HG03442 (cell line): Measurements from ENCODE around the gene ALAD.
"Not testable (repeated sequence)": the region's sequence is repeated elsewhere in the genome, so short reads cannot be mapped to it uniquely, and the experiment has no call there.

Experiments
- ATAC-seq: cut with Tn5 transposase; IDR thresholded peaks from one replicate; pipeline ENCODE4 v1.9.1; 2021; ENCODE audit warnings: mild to moderate bottlenecking, moderate library complexity; ENCODE audit not compliant: unreplicated experiment

ALAD gene

DNA sequence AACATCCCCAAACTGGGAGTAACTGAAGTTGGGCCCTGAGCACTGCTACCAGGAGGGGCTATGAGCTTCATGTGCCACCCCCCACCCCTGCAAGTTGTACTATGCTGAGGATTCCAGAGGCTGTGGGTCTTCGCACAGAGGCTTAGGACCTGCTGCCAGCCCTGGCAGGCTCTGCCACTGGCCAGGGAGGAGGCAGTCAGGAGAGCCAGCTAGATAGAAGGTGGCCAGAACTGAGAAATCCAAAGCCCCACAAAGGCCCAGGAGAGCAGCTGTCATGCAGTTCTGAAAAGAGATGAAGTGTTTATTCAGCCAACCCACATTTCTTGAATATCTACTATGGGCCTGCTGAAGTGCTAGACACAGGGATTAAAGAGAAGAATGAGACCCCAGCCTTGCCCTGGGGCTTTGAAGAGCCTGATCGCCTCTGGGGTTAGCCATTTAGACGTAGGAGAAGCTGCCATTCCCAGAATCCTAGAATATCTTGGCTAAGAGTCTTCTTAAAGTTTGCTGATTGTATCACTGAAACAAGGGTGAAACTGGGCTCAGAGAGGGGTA is 1.4 kb downstream of the ALAD start:
- ATAC-seq: no peak

- ATAC-seq: no peak
Observed at GRCh38 chr9:113398796-113399195, 2.3 kb downstream of the ALAD start.

DNA sequence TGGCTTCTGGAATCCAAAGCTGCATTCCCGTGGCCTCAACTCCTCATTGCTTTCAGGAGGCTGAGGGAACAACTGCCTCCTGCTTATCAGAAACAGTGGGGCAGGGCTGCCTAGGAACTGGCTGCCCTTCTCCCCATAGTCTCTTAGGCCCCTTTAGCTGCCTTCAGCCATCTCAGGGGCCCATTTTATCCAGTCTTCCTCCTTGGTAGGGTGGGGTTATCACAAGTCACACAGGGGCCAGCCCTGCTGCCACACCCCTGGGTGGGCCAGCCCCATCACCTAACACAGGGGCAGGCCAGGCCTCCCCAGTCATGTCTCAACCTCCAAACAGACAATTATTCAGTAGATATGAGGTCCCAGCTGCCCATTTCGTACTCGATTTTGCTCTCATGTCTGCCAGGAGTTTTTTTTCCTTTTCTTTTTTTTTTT is 3.9 kb downstream of the ALAD start:
- no peak for ATAC-seq

- ATAC-seq: no peak
Observed at GRCh38 chr9:113395000-113395861, 5.9 kb downstream of the ALAD start.

DNA sequence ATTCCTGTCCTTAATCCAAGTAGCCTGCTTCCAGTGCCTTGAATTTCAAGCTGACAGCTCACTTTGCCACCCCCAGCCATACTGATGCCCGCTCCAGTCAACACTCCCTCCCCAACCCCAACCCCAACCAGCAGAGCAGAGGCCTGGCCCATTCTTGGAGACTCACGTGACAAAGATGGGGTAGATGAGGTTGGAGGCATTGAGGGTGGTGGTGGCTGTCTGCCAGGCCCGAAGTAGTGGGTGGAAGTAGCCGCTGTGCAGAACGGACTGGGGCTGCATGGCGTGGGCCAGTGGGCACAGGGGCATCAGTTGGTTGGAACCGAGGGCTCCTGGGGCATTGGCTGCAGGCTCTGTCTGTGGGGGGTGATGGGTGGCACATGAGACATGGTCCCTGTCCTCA is 7.8 kb downstream of the ALAD start:
- no peak for ATAC-seq

- no peak for ATAC-seq
Observed at GRCh38 chr9:113391917-113392316, 9.2 kb downstream of the ALAD start.

GRCh38 chr9:113390192-113390960 is 10.7 kb downstream of the ALAD start:
- ATAC-seq: no peak

DNA sequence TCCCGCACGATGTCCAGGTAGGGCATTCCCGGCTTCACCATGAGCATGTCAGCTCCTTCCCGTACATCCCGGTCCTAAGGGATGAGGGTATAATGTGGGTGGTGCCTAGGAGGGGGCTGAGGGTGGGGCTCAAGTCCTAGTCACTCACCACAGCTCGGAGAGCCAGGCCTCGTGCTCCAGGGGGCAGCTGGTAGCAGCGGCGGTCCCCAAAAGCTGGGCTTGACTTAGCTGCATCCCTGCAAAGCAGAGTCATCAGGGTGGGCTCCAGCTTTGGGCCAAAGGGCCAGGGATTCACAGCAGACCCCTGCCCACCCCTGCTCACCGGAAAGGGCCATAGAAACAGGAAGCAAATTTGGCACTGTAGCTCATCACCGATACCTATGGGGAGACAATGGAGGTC is 11.6 kb downstream of the ALAD start:
- no peak for ATAC-seq

- ATAC-seq: no peak
Observed at GRCh38 chr9:113388833-113389232, 12.3 kb downstream of the ALAD start.

DNA sequence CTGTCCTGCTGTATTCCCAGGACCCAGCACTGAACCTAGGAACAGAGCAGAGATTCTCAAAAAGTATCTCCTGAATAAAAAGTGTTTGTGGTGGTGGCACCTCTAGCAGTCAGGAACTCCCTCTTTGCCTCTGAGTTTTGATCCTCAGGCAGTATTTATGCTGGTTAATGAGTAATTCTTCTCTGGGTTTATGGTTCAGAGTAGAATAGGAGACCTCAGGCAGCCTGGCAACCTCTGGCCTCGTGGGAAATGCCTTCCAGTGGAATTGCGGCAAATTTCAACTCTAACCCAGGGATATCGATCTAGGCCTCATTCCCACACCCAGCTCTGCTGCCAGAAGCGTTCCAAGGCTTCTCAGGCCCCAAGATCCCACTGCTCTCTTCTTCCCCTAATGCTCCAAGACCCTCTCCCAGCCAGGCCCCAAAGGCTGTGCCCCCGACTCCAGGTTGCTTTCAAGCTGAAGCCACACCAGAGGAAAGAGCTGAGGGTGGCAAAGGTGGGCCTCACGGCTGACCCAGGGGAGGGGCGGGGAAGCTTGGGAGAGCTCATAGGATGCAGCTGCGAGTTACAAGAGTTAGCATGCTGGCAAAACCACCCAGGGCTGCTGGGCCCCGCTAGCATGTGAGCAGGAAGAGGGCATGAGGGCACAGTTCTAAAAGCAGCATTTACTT is 13.4 kb downstream of the ALAD start:
- ATAC-seq: no peak

GRCh38 chr9:113386571-113387393 is 14.3 kb downstream of the ALAD start:
- ATAC-seq: no peak

DNA sequence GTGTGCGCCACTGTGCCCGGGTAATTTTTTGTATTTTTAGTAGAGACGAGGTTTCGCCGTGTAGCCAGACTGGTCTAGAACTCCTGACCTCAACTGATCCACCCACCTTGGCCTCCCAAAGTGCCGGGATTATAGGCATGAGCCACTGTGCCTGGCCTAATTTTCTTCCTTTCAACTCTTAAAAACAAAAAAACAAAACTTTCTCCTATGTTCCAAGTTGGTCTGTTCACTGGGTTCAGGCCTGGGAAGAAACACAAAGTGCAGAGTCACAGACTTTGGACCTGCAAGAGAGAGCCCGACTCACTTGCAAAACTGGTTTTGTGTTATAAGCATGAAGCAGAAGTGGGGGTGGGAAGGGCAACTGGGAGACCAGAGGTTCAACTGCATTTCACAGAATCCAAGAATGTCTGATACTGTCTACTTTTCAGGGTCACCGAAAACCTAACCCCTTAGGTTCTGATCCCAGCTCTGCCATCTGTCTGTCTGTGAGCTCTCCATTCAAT is 19.1 kb downstream of the ALAD start:
- ATAC-seq: no peak

GRCh38 chr9:113381441-113381840 is 19.6 kb downstream of the ALAD start:
- ATAC-seq: not testable (repeated sequence)

DNA sequence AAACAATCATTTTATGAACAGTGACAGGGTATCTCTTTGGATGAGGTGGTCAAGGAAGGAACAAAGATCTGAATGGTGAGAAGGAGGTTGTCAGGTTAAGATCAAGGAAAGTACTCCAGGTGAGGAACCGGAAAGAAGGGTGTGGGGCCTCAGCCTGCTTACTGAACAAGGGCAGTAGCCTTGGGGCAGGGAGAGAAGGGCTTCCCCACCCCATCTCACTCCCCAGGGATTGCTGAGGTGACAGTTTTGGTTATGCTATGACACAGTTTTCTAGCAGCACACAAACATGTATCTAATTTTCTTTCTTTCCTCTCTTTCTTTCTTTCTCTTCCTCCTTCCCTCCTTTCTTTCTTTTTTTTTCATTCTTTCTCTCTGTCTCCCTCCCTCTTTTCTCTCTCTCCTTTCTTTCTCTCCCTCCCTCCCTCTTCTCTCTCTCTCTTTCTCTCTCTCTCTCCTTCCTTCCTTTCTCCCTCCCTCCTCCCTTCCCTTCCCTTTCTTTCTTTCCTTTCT is 20.2 kb downstream of the ALAD start:
- ATAC-seq: peak; percentile 65

GRCh38 chr9:113379829-113380210 is 21.3 kb downstream of the ALAD start:
- ATAC-seq: not testable (repeated sequence)

DNA sequence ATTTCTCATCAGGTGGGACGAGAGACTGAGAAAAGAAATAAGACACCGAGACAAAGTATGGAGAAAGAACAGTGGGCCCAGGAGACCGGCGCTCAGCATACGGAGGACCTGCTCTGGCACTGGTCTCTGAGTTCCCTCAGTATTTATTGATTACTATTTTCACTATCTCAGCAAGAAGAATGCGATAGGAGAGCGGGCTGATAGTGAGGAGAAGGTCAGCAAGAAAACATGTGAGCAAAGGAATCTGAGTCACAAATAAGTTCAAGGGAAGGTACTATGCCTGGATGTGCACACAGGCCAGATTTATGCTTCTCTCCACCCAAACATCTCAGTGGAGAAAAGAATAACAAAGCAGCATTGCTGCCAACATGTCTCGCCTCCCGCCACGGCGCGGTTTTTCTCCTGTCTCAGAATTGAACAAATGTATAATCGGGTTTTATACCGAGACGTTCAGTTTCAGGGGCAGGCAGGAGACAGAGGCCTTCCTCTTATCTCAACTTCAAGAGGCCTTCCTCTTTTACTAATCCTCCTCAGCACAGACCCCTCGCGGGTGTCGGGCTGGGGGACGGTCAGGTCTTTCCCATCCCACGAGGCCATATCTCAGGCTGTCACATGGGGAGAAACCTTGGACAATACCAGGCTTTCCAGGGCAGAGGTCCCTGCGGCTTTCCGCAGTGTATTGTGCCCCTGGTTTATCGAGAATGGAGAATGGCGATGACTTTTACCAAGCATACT is 21.8 kb downstream of the ALAD start:
- not testable (repeated sequence) for ATAC-seq

GRCh38 chr9:113376634-113377567 is 24.2 kb downstream of the ALAD start, which contains the start of gene HDHD3:
Gene HDHD3, minus strand, starts transcription at chr9:113376986. Its CDS starts 2,632 bp downstream, at chr9:113374354.
- ATAC-seq: peak; percentile 77
